Esophagus muscularis mucosa (tissue), 4 donors: ENCODE results near the gene UCK1. TPM values are rescaled to one million over a fixed set of nuclear protein-coding genes. Genes with fewer than 3 reads are reported as not detected.
A peak's percentile ranks its signal among the peaks of the same experiment; 100 is the strongest.
"Not testable (repeated sequence)": the region's sequence is repeated elsewhere in the genome, so short reads cannot be mapped to it uniquely, and the experiment has no call there.

Experiments
- DNase-seq: peaks from one replicate; pipeline ENCODE4 v3.0.0-alpha.2; 2017; ENCODE audit errors: extremely low spot score
- H3K27ac ChIP-seq, 4 donors: fragments of 200-600 bp; sonication (generic); replicated peaks in 1 of 4; 1 replicate in 3 of 4; 2 replicates in 1 of 4; pipeline ENCODE4 v1.5.1; 2016 to 2019; ENCODE audit warnings: mild to moderate bottlenecking in 1 of 4
- H3K27me3 ChIP-seq, 4 donors: fragments of 200-600 bp; sonication (generic); one replicate each; pipeline versions ENCODE4 v1.5.1 to v1.6.0; 2016 to 2019
- H3K36me3 ChIP-seq, 4 donors: fragments of 200-600 bp; sonication (generic); one replicate each; pipeline ENCODE4 v1.5.1; 2016 to 2019
- H3K4me1 ChIP-seq, 4 donors: fragments of 200-600 bp; sonication (generic); one replicate each; pipeline ENCODE4 v1.5.1; 2016 to 2019
- H3K4me3 ChIP-seq, 4 donors: fragments of 200-600 bp; sonication (generic); 1 replicate in 2 of 4; 2 replicates in 2 of 4; pipeline ENCODE4 v1.5.1; 2016 to 2019; ENCODE audit warnings: mild to moderate bottlenecking in 4 of 4, moderate library complexity in 1 of 4
- H3K9me3 ChIP-seq, 4 donors: fragments of 200-600 bp; sonication (generic); 1 replicate in 3 of 4; 2 replicates in 1 of 4; pipeline ENCODE4 v1.5.1; 2016 to 2019
- EP300 ChIP-seq: sonication (generic); formaldehyde crosslinking; IDR thresholded peaks from one replicate; pipeline ENCODE4 v1.6.1; 2017; ENCODE audit warnings: antibody characterized with exemption
- POLR2A ChIP-seq: fragments of 450-650 bp; IDR thresholded peaks from one replicate; pipeline ENCODE4 v1.6.1; 2017; ENCODE audit warnings: antibody characterized with exemption, moderate library complexity, mild to moderate bottlenecking, low read depth
- POLR2AphosphoS5 ChIP-seq, 2 donors: sonication (generic); formaldehyde crosslinking; IDR thresholded peaks; one replicate each; pipeline ENCODE4 v1.6.1; 2017; ENCODE audit warnings: antibody characterized with exemption in 2 of 2
- WGBS: methylation state at CpG from one replicate; pipeline ENCODE4 v1.1.5; 2018; 5-methylcytosine and 5-hydroxymethylcytosine counted together
- intact Hi-C: fragments of 100-400 bp; cut with DNase I; formaldehyde crosslinking; loops from one replicate; pipeline ENCODE4 v1.15.1; 2023
- total RNA-seq, 4 donors: library from RNA; depleted of rRNA; stranded (reverse); fragments of >200 nt; gene quantifications; one replicate each; pipeline versions ENCODE4 v1.1.0 to v1.2.1, GENCODE V29; 2016
- TF ChIP-seq, protein P1 (sequence below), 3 experiments: fragments of 200-600 bp in 2 of 3; fragments of 450-650 bp in 1 of 3; sonication (generic) in 2 of 3; IDR thresholded peaks; one replicate each; pipeline ENCODE4 v1.5.1; 2017 to 2019; ENCODE audit warnings: antibody characterized with exemption in 3 of 3, mild to moderate bottlenecking in 2 of 3, moderate library complexity in 1 of 3

UCK1 gene
- total RNA-seq, 4 donors from 2014 or later = 47.3 to 63.9 (median 54.0) TPM

DNA sequence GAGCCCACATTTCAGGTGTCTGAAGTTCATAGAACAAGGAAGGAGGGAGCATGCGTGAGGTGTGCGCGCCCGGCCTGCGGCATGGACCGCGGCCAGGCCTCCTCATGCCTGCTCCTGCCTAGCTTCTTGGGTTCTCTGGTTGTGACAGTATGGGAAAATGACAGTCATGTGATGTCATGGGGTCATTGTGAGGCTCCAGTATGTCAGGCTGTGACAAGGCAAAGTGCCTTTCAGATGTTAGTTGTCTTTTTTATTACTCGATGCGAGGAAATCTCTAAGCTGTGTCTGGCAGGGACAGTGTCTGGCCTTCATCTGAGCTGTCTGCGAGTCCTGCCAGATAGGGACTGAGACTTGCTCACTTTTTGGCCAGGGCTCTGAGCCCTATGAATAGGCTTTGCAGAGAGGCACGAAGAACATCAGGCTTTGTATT, 13.3 kb downstream of the UCK1 start:
- H3K27me3 ChIP-seq = no peaks in the 10 kb centered on the region
- H3K4me1 ChIP-seq = peaks cover 0 to 13% (median 8%) of the 10 kb centered on the region in 4 donors
- TF ChIP-seq, protein P1, sequence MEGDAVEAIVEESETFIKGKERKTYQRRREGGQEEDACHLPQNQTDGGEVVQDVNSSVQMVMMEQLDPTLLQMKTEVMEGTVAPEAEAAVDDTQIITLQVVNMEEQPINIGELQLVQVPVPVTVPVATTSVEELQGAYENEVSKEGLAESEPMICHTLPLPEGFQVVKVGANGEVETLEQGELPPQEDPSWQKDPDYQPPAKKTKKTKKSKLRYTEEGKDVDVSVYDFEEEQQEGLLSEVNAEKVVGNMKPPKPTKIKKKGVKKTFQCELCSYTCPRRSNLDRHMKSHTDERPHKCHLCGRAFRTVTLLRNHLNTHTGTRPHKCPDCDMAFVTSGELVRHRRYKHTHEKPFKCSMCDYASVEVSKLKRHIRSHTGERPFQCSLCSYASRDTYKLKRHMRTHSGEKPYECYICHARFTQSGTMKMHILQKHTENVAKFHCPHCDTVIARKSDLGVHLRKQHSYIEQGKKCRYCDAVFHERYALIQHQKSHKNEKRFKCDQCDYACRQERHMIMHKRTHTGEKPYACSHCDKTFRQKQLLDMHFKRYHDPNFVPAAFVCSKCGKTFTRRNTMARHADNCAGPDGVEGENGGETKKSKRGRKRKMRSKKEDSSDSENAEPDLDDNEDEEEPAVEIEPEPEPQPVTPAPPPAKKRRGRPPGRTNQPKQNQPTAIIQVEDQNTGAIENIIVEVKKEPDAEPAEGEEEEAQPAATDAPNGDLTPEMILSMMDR (IDR thresholded peaks at IDR 0.05) = no peak
- TF ChIP-seq POLR2A = no peak
- TF ChIP-seq POLR2AphosphoS5 (IDR thresholded peaks at IDR 0.05) = peak; percentile 20 to 30
- H3K4me3 ChIP-seq = no peak overlapping the region
- no peaks in the 10 kb centered on the region for H3K9me3 ChIP-seq
- 73% methylated on average over 11 of the region's 11 CpGs for WGBS
- intact Hi-C loops = no loop called here
- no peak for DNase-seq
- H3K27ac ChIP-seq = peak overlapping the region in 3 of 4 donors; percentile 16 to 41 (median 17)
- peaks cover 89 to 100% (median 96%) of the 10 kb centered on the region in 4 donors for H3K36me3 ChIP-seq

DNA sequence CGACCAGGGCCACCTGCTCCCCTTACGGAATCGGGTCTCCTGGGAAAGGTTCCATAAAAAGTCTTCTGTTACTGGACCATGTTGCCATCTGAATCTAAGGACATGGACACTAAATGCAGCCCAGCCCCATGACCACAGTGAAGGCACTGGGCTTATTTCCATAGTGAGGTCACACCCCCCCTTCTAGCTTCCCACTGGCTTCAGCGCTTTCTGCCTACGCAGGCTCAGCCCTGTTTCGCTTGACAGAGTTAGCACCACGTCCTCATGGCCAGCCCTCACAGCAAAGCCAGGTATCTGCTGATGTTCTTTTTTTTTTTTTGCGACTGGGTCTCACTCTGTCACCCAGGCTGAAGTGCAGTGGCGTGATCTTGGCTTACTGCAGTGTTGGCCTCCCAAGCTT, 14.1 kb downstream of the UCK1 start:
- Histone ChIP-seq H3K9me3 (no peaks in the 10 kb centered on the region), H3K27me3 (no peaks in the 10 kb centered on the region), H3K36me3 (peaks cover 89 to 100% (median 96%) of the 10 kb centered on the region in 4 donors), H3K27ac (peak overlapping the region in 1 of 4 donors; percentile 41), H3K4me3 (no peak overlapping the region), H3K4me1 (peaks cover 0 to 13% (median 8%) of the 10 kb centered on the region in 4 donors)
- DNase-seq = no peak
- 92% methylated on average over 9 of the region's 9 CpGs for WGBS
- TF ChIP-seq EP300 (no peak), POLR2AphosphoS5 (IDR thresholded peaks at IDR 0.05) (no peak), POLR2A (no peak)
- TF ChIP-seq, protein P1 (IDR thresholded peaks at IDR 0.05) = no peak
- intact Hi-C loops = no loop called here

DNA sequence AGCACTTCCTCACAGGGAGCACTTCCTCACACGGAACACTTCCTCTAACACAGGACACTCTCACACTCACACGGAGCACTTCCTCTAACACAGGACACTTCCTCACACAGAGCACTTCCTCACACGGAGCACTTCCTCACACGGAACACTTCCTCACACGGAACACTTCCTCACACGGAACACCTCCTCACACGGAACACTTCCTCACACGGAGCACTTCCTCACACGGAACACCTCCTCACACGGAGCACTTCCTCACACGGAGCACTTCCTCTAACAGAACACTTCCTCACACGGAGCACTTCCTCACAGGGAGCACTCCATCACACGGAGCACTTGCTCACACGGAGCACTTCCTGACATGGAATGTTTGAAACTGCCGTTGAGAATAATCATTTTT, 15.0 kb downstream of the UCK1 start:
- Histone ChIP-seq H3K27ac (no peak overlapping the region), H3K4me1 (peaks cover 0 to 13% (median 8%) of the 10 kb centered on the region in 4 donors), H3K9me3 (no peaks in the 10 kb centered on the region), H3K4me3 (no peak overlapping the region), H3K27me3 (no peaks in the 10 kb centered on the region), H3K36me3 (peaks cover 90 to 100% (median 96%) of the 10 kb centered on the region in 4 donors)
- TF ChIP-seq EP300 (no peak), POLR2AphosphoS5 (IDR thresholded peaks at IDR 0.05) (no peak), POLR2A (no peak)
- TF ChIP-seq, protein P1 (IDR thresholded peaks at IDR 0.05) = no peak
- DNase-seq = no peak
- intact Hi-C loops = no loop called here
- WGBS = 87% methylated on average over 14 of the region's 15 CpGs

DNA sequence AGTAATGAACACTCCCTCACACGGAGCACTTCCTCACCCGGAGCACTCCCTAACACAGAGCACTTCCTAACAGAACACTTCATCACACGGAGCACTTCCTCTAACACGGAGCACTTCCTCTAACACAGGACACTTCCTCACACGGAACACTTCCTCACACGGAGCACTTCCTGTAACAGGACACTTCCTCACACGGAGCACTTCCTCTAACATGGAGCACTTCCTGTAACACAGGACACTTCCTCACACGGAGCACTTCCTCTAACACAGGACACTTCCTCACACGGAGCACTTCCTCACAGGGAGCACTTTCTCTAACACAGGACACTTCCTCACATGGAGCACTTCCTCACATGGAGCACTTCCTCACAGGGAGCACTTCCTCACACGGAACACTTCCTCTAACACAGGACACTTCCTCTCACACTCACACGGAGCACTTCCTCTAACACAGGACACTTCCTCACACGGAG, 15.5 kb downstream of the UCK1 start:
- not testable (repeated sequence) for DNase-seq

DNA sequence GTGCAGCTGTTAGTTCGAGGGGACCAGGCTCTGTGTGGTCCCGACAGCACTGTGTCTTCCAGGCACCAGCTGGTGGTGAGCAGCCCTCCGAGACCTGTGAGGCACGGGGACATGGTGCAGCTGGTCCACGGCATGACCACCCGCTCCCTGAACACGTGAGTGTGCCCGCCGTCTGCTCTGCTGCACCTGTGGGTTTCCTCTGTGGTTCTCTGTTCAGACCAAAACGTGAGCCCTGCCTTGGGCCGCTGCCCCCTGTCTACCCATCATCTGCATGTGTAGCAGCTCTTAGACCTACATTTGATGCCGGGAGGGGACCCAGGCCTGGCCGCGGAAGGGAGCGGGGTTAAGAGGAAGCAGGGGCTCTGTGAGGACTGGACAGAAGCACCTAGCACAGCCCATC, 17.9 kb downstream of the UCK1 start:
- Histone ChIP-seq H3K27me3 (no peaks in the 10 kb centered on the region), H3K36me3 (peaks cover 83 to 100% (median 90%) of the 10 kb centered on the region in 4 donors), H3K4me3 (no peak overlapping the region), H3K4me1 (peaks cover 0 to 9% (median 4%) of the 10 kb centered on the region in 4 donors), H3K9me3 (no peaks in the 10 kb centered on the region), H3K27ac (no peak overlapping the region)
- no peak for DNase-seq
- intact Hi-C loops = no loop called here
- WGBS = 89% methylated on average over 6 of the region's 15 CpGs
- TF ChIP-seq EP300 (no peak), POLR2A (no peak), POLR2AphosphoS5 (IDR thresholded peaks at IDR 0.05) (no peak)
- TF ChIP-seq, protein P1 (IDR thresholded peaks at IDR 0.05) = no peak

More for the DNA sequence above, 15.5 kb downstream of the UCK1 start:
- H3K27me3 ChIP-seq, intact Hi-C loops, H3K4me3 ChIP-seq, H3K9me3 ChIP-seq, H3K27ac ChIP-seq: not testable (repeated sequence)
- WGBS = 72% methylated on average over 7 of the region's 12 CpGs
- peaks cover 91 to 100% (median 96%) of the 10 kb centered on the region in 4 donors for H3K36me3 ChIP-seq
- peaks cover 0 to 13% (median 8%) of the 10 kb centered on the region in 4 donors for H3K4me1 ChIP-seq
